SH-SY5Y (cell line): ENCODE results near the gene TTK.

Experiments
- GATA2 ChIP-seq: IDR thresholded peaks from 2 replicates; pipeline ENCODE4 v1.6.1; 2011; ENCODE audit warnings: mild to moderate bottlenecking, low read depth, low read length
- GATA3 ChIP-seq: IDR thresholded peaks from 2 replicates; pipeline ENCODE4 v1.6.1; 2011; ENCODE audit warnings: low read depth, mild to moderate bottlenecking, low read length, moderate library complexity

DNA sequence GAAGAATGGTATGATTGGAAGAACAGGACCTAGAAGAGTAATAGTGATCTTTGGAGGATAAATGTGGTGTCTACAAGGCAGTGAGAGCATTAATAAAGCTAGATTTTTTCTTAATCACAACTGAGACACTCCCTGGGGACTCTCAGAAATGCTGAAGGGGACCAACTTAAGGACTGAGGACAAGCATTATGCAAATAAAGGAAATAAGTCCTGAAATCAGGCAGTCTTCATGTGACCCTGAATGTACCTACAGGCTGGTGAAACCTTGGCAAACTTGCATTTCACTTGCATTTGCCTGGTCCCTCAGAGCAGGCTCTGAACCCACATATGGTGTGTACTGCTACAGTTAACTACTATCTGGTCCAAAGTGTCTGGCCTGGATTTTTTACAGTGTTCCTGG is 19.3 kb upstream of the TTK start:
- TF ChIP-seq GATA2: no peak
- no peak for TF ChIP-seq GATA3
